Hepatocyte (in vitro differentiated cells): ENCODE measurements around the gene MAP3K2. TPM values are rescaled to one million over a fixed set of nuclear protein-coding genes. Genes with fewer than 3 reads are reported as not detected.

Experiments used
- DNase-seq: peaks from one replicate; pipeline ENCODE4 v3.0.0-alpha.2; 2016; ENCODE audit warnings: low spot score
- H2AFZ ChIP-seq: fragments of 200-600 bp; sonication (generic); 2 replicates; pipeline ENCODE4 v1.6.0; 2016; ENCODE audit warnings: antibody characterized with exemption, mild to moderate bottlenecking
- H3K27ac ChIP-seq: fragments of 200-600 bp; sonication (generic); 2 replicates; pipeline ENCODE4 v1.5.1; 2016; ENCODE audit warnings: mild to moderate bottlenecking
- H3K27me3 ChIP-seq: fragments of 200-600 bp; sonication (generic); 2 replicates; pipeline ENCODE4 v1.6.1; 2016
- H3K36me3 ChIP-seq: fragments of 200-600 bp; sonication (generic); replicated peaks from 2 replicates; pipeline ENCODE4 v1.5.1; 2016; ENCODE audit warnings: low read depth; ENCODE audit not compliant: insufficient read depth
- H3K4me1 ChIP-seq: fragments of 200-600 bp; sonication (generic); 2 replicates; pipeline ENCODE4 v1.5.1; 2016; ENCODE audit warnings: mild to moderate bottlenecking, moderate library complexity; ENCODE audit not compliant: insufficient read depth
- H3K4me2 ChIP-seq: fragments of 200-600 bp; sonication (generic); 2 replicates; pipeline ENCODE4 v1.6.0; 2016
- H3K4me3 ChIP-seq: fragments of 200-600 bp; sonication (generic); 2 replicates; pipeline ENCODE4 v1.5.1; 2016; ENCODE audit warnings: mild to moderate bottlenecking
- H3K79me2 ChIP-seq: fragments of 200-600 bp; sonication (generic); 2 replicates; pipeline ENCODE4 v1.6.0; 2017; ENCODE audit warnings: mild to moderate bottlenecking
- H3K9me2 ChIP-seq: fragments of 200-600 bp; sonication (generic); replicated peaks from 2 replicates; pipeline ENCODE4 v1.6.0; 2017; ENCODE audit warnings: mild to moderate bottlenecking; ENCODE audit not compliant: insufficient read depth
- H3K9me3 ChIP-seq: fragments of 200-600 bp; sonication (generic); 2 replicates; pipeline ENCODE4 v1.5.1; 2016; ENCODE audit warnings: low read depth, mild to moderate bottlenecking
- H4K20me1 ChIP-seq: fragments of 200-600 bp; sonication (generic); 2 replicates; pipeline ENCODE4 v1.6.0; 2016; ENCODE audit warnings: mild to moderate bottlenecking; ENCODE audit not compliant: insufficient read depth, poor library complexity, severe bottlenecking
- CTCF ChIP-seq: fragments of 200-600 bp; sonication (generic); IDR thresholded peaks from 2 replicates; pipeline ENCODE4 v1.5.1; 2016; ENCODE audit warnings: antibody characterized with exemption, mild to moderate bottlenecking; ENCODE audit not compliant: poor library complexity
- EZH2 ChIP-seq: fragments of 200-600 bp; sonication (generic); IDR thresholded peaks from 2 replicates; pipeline ENCODE4 v1.6.1; 2016; ENCODE audit warnings: antibody characterized with exemption, mild to moderate bottlenecking, borderline replicate concordance
- EZH2phosphoT487 ChIP-seq: fragments of 200-600 bp; sonication (generic); IDR thresholded peaks from one replicate; pipeline ENCODE4 v1.6.1; 2018; ENCODE audit warnings: antibody characterized with exemption, mild to moderate bottlenecking, low read depth, moderate library complexity; ENCODE audit not compliant: unreplicated experiment, severe bottlenecking
- WGBS: methylation state at CpG from one replicate; pipeline ENCODE4 v1.1.6; 2016; ENCODE audit warnings: low lambda C conversion rate; ENCODE audit errors: missing lambda C conversion rate; 5-methylcytosine and 5-hydroxymethylcytosine counted together
- polyA plus RNA-seq: library from polyadenylated mRNA; unstranded; fragments of >200 nt; fragmentation: Nextera tagmentation; extraction: Ambion mirVana; gene quantifications from 2 replicates; pipeline ENCODE4 v1.2.1, GENCODE V29; 2016
- total RNA-seq: library from RNA; depleted of rRNA; stranded (reverse); fragments of >200 nt; gene quantifications from 2 replicates; pipeline ENCODE4 v1.2.3, GENCODE V29; 2014

Gene MAP3K2
- total and polyA plus RNA-seq, 2 experiments from 2014 or later, result 28.5 to 52.5 TPM

GRCh38 chr2:127428057-127428814, 40.5 kb upstream of the MAP3K2 start:
- Histone ChIP-seq H3K9me3 (no peaks in the 10 kb centered on the region), H3K9me2 (no peaks in the 10 kb centered on the region), H3K27ac (no peak overlapping the region), H3K79me2 (peaks cover 4% of the 10 kb centered on the region), H3K27me3 (no peaks in the 10 kb centered on the region), H3K4me3 (no peak overlapping the region), H4K20me1 (no peaks in the 10 kb centered on the region), H2AFZ (no peak overlapping the region), H3K36me3 (no peaks in the 10 kb centered on the region), H3K4me1 (no peaks in the 10 kb centered on the region), H3K4me2 (no peak overlapping the region)
- no peak for TF ChIP-seq EZH2phosphoT487
- TF ChIP-seq EZH2, result no peak
- no peak for TF ChIP-seq CTCF
- WGBS, result 97% methylated on average over 35 of the region's 36 CpGs
- no peak for DNase-seq

DNA sequence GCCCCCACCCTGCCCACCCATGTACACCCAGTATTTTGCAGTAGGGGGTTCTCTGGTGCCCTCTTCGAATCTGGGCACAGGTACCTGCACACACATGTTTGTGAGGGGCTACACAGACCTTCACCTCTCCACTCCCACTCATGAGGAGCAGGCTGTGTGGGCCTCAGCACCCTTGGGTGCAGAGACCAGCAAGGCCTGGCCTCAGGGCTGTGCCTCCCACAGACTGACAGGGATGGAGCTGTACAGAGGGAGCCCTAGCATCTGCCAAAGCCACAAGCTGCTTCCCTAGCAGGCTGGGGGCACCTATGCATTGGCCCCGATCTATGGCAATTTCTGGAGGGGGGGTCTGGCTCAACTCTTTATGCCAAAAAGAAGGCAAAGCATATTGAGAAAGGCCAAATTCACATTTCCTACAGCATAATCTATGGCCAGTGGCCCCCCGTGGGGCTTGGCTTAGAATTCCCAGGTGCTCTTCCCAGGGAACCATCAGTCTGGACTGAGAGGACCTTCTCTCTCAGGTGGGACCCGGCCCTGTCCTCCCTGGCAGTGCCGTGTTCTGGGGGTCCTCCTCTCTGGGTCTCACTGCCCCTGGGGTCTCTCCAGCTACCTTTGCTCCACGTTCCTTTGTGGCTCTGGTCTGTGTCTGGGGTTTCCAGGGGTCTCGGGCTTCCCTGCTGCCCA, 39.7 kb upstream of the MAP3K2 start:
- no peaks in the 10 kb centered on the region for H3K27me3 ChIP-seq
- DNase-seq, result no peak
- H4K20me1 ChIP-seq, result no peaks in the 10 kb centered on the region
- 69% methylated on average over 7 of the region's 7 CpGs for WGBS
- TF ChIP-seq EZH2phosphoT487 (no peak), CTCF (no peak), EZH2 (no peak)
- no peak overlapping the region for H3K4me2 ChIP-seq
- no peaks in the 10 kb centered on the region for H3K4me1 ChIP-seq
- no peaks in the 10 kb centered on the region for H3K9me3 ChIP-seq
- H3K9me2 ChIP-seq, result no peaks in the 10 kb centered on the region
- H2AFZ ChIP-seq, result no peak overlapping the region
- peaks cover 4% of the 10 kb centered on the region for H3K79me2 ChIP-seq
- H3K4me3 ChIP-seq, result no peak overlapping the region
- no peak overlapping the region for H3K27ac ChIP-seq
- H3K36me3 ChIP-seq, result no peaks in the 10 kb centered on the region

GRCh38 chr2:127426501-127427354, 39.0 kb upstream of the MAP3K2 start:
- no peaks in the 10 kb centered on the region for H3K9me3 ChIP-seq
- H3K79me2 ChIP-seq, result peaks cover 4% of the 10 kb centered on the region
- no peak overlapping the region for H3K27ac ChIP-seq
- H3K4me3 ChIP-seq, result no peak overlapping the region
- no peaks in the 10 kb centered on the region for H3K27me3 ChIP-seq
- no peak for DNase-seq
- WGBS, result 89% methylated on average over 9 of the region's 10 CpGs
- H3K4me1 ChIP-seq, result no peaks in the 10 kb centered on the region
- no peaks in the 10 kb centered on the region for H3K36me3 ChIP-seq
- no peak overlapping the region for H3K4me2 ChIP-seq
- H3K9me2 ChIP-seq, result no peaks in the 10 kb centered on the region
- no peaks in the 10 kb centered on the region for H4K20me1 ChIP-seq
- H2AFZ ChIP-seq, result no peak overlapping the region
- TF ChIP-seq EZH2 (no peak), EZH2phosphoT487 (no peak), CTCF (no peak)
